AG10803 (cell line): Measurements from ENCODE around the gene DGKD.

ENCODE experiments used
- DNase-seq: peaks from one replicate; pipeline ENCODE4 v3.0.0; 2010; ENCODE audit warnings: low read depth
- H3K4me3 ChIP-seq: 2 replicates; pipeline ENCODE4 v1.5.1; 2011; ENCODE audit warnings: mild to moderate bottlenecking, low read length, control low read depth
- CTCF ChIP-seq: conservative IDR thresholded peaks from 2 replicates; pipeline ENCODE4 v1.5.1; 2011; ENCODE audit warnings: mild to moderate bottlenecking, low read length, control low read depth, inconsistent platforms

Gene DGKD

GRCh38 chr2:233319256-233319655 is 35.0 kb upstream of the DGKD start:
- DNase-seq, result no peak
- no peak for TF ChIP-seq CTCF

GRCh38 chr2:233320470-233320869 is 33.8 kb upstream of the DGKD start:
- no peak overlapping the region for H3K4me3 ChIP-seq
- TF ChIP-seq CTCF, result no peak
- no peak for DNase-seq

More at GRCh38 chr2:233319256-233319655, 35.0 kb upstream of the DGKD start:
- no peak overlapping the region for H3K4me3 ChIP-seq

- TF ChIP-seq CTCF, result no peak
- H3K4me3 ChIP-seq, result no peak overlapping the region
- no peak for DNase-seq
Measured at GRCh38 chr2:233321166-233321565, 33.1 kb upstream of the DGKD start.

GRCh38 chr2:233323851-233324250 is 30.4 kb upstream of the DGKD start:
- no peak for TF ChIP-seq CTCF
- H3K4me3 ChIP-seq, result no peak overlapping the region
- DNase-seq, result no peak

GRCh38 chr2:233325256-233325655 is 29.0 kb upstream of the DGKD start:
- no peak for TF ChIP-seq CTCF
- no peak for DNase-seq
- H3K4me3 ChIP-seq, result no peak overlapping the region

- DNase-seq, result no peak
- H3K4me3 ChIP-seq, result no peak overlapping the region
- no peak for TF ChIP-seq CTCF
Measured at GRCh38 chr2:233325814-233326213, 28.5 kb upstream of the DGKD start.

- no peak overlapping the region for H3K4me3 ChIP-seq
- no peak for DNase-seq
- TF ChIP-seq CTCF, result no peak
Measured at GRCh38 chr2:233326500-233326899, 27.8 kb upstream of the DGKD start.
